ENCODE results near the gene MAP7D2. TPM values are rescaled to one million over a fixed set of nuclear protein-coding genes. Genes with fewer than 3 reads are reported as not detected.

MAP7D2 gene
- total RNA-seq, 1 donor from 2014 or later = 0.98 TPM

DNA sequence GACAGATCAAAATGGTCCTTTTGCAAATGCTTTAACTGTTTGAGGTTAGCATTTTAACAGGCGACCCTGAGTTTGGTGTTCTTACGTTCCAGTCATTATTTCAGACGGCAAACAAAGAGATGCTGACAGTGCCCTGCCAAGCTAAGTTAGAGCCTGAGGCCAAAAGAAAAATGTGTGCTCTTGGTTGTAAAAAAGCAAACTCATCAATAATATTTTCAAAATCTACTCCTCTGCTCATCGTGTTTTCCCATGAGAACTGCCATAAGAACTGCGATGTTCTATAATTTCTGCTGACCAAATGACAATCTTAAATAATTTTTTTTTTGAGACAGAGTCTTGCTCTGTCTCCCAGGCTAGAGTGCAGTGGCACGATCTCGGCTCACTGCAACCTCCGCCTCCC, 63.2 kb downstream of the MAP7D2 start:
- H3K27me3 ChIP-seq = no peaks in the 10 kb centered on the region
- H3K27ac ChIP-seq = no peak overlapping the region
- no peak for DNase-seq (ENCODE audit: extremely low spot score in 2 of 2)
- H3K4me3 ChIP-seq = no peak overlapping the region
- intact Hi-C loops (cut with DNase I) = no loop called here
- no peaks in the 10 kb centered on the region for H3K9me3 ChIP-seq
- no peaks in the 10 kb centered on the region for H3K36me3 ChIP-seq
- TF ChIP-seq POLR2A (IDR thresholded peaks at IDR 0.05) = no peak
- TF ChIP-seq POLR2AphosphoS5 (IDR thresholded peaks at IDR 0.05; ENCODE audit: insufficient read depth in 1 of 2, low read depth in 1 of 2) = no peak
- TF ChIP-seq, protein P1, sequence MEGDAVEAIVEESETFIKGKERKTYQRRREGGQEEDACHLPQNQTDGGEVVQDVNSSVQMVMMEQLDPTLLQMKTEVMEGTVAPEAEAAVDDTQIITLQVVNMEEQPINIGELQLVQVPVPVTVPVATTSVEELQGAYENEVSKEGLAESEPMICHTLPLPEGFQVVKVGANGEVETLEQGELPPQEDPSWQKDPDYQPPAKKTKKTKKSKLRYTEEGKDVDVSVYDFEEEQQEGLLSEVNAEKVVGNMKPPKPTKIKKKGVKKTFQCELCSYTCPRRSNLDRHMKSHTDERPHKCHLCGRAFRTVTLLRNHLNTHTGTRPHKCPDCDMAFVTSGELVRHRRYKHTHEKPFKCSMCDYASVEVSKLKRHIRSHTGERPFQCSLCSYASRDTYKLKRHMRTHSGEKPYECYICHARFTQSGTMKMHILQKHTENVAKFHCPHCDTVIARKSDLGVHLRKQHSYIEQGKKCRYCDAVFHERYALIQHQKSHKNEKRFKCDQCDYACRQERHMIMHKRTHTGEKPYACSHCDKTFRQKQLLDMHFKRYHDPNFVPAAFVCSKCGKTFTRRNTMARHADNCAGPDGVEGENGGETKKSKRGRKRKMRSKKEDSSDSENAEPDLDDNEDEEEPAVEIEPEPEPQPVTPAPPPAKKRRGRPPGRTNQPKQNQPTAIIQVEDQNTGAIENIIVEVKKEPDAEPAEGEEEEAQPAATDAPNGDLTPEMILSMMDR (IDR thresholded peaks at IDR 0.05) = no peak
- H3K4me1 ChIP-seq = no peaks in the 10 kb centered on the region

DNA sequence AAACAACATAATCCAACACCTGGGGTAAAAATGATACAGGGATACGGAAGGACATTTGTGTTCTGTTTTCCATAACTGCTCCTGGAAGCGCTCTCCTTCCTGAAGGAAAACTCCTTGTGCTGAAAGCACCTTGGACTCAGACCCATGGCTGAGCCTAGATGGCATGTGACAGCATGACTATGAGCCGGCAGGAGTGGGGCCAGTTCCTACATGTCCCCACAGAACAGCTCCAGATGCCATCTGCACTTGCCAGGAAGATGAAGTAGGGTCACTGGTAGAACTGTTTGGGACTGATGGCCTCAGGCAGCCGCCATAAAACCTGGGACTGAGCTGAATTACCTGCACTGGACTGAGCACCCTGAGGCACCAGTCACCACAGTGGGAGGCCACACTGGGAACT, 69.8 kb downstream of the MAP7D2 start:
- H3K4me1 ChIP-seq = no peaks in the 10 kb centered on the region
- intact Hi-C loops (cut with DNase I) = no loop called here
- TF ChIP-seq POLR2A (IDR thresholded peaks at IDR 0.05) (no peak), POLR2AphosphoS5 (IDR thresholded peaks at IDR 0.05; ENCODE audit: insufficient read depth in 1 of 2, low read depth in 1 of 2) (no peak)
- TF ChIP-seq, protein P1 (IDR thresholded peaks at IDR 0.05) = no peak

DNA sequence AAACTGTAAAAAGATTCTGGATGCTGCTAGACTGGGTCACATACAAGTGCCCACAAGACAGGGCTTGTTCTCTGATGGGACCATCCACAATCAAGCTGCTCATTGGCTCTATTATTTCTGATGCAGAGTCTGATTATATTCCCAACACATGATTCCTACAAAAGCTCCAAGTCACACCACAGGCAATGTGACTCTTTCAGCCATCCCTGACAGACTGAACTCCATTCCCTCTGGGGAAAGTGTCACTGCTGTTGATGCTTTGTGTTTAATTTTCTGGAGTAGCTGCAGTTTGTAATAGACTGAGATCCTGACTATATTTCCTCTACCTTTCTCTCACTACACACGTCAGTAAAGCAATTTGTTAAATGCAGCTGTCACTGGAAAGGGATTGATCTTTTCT, 70.5 kb downstream of the MAP7D2 start:
- TF ChIP-seq, protein P1 (IDR thresholded peaks at IDR 0.05) = no peak
- TF ChIP-seq POLR2AphosphoS5 (IDR thresholded peaks at IDR 0.05; ENCODE audit: insufficient read depth in 1 of 2, low read depth in 1 of 2) = no peak
- TF ChIP-seq POLR2A (IDR thresholded peaks at IDR 0.05) = no peak
- no peak for DNase-seq (ENCODE audit: extremely low spot score in 2 of 2)
- intact Hi-C loops (cut with DNase I) = no loop called here
- Histone ChIP-seq H3K4me3 (no peak overlapping the region), H3K27ac (no peak overlapping the region), H3K4me1 (no peaks in the 10 kb centered on the region), H3K9me3 (no peaks in the 10 kb centered on the region), H3K27me3 (no peaks in the 10 kb centered on the region), H3K36me3 (no peaks in the 10 kb centered on the region)

More for the DNA sequence above, 69.8 kb downstream of the MAP7D2 start:
- H3K36me3 ChIP-seq = no peaks in the 10 kb centered on the region
- no peak for DNase-seq (ENCODE audit: extremely low spot score in 2 of 2)
- no peak overlapping the region for H3K4me3 ChIP-seq
- H3K27me3 ChIP-seq = no peaks in the 10 kb centered on the region
- no peak overlapping the region for H3K27ac ChIP-seq
- H3K9me3 ChIP-seq = no peaks in the 10 kb centered on the region

DNA sequence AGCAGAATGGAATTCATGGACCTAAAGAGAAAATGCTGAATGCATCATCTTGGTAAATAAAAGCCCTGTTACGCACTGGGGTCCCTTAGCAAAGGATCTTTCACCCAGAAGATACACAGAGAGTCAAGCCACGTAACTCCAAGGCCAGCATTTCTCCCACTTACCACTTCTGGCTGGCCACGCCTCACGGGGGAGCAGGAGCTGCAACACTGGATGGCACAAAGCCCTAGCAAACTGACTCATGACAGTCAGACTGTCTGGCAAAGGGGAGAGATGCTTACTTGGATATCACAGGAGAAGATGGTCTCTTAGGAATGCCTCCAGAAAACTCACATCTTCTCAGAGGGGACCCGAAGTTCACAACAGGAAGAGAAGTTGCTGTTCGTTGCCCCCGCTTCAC, 74.5 kb downstream of the MAP7D2 start:
- no peak overlapping the region for H3K4me3 ChIP-seq
- DNase-seq (ENCODE audit: extremely low spot score in 2 of 2) = no peak
- intact Hi-C loops (cut with DNase I) = no loop called here
- H3K4me1 ChIP-seq = no peaks in the 10 kb centered on the region
- H3K27me3 ChIP-seq = no peaks in the 10 kb centered on the region
- TF ChIP-seq, protein P1 (IDR thresholded peaks at IDR 0.05) = no peak
- TF ChIP-seq POLR2A (IDR thresholded peaks at IDR 0.05) = no peak
- no peak for TF ChIP-seq POLR2AphosphoS5 (IDR thresholded peaks at IDR 0.05; ENCODE audit: insufficient read depth in 1 of 2, low read depth in 1 of 2)
- H3K9me3 ChIP-seq = no peaks in the 10 kb centered on the region
- no peaks in the 10 kb centered on the region for H3K36me3 ChIP-seq
- no peak overlapping the region for H3K27ac ChIP-seq

DNA sequence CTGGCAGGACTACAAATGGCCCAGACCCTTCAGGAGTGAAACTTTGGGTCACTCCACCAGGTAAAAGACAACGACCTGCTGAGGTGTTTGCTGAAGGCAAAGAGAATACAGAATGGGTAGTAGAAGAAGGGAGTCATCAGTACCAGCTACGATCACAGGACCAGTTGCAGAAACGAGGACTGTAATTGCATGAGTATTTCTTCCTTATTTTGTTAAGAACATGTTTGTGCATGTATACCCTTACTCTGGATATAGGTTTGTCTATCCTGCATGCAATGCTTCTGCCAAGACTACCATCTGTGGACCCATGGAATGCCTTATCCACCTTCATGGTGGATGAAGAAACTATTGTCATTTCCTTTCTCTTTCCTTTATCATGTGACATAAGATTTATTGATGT, 77.7 kb downstream of the MAP7D2 start:
- intact Hi-C loops (cut with DNase I) = no loop called here
- Histone ChIP-seq H3K4me1 (no peaks in the 10 kb centered on the region), H3K27me3 (no peaks in the 10 kb centered on the region), H3K27ac (no peak overlapping the region), H3K4me3 (no peak overlapping the region), H3K36me3 (no peaks in the 10 kb centered on the region), H3K9me3 (no peaks in the 10 kb centered on the region)
- TF ChIP-seq POLR2AphosphoS5 (IDR thresholded peaks at IDR 0.05; ENCODE audit: insufficient read depth in 1 of 2, low read depth in 1 of 2) (no peak), POLR2A (IDR thresholded peaks at IDR 0.05) (no peak)
- TF ChIP-seq, protein P1 (IDR thresholded peaks at IDR 0.05) = no peak
- no peak for DNase-seq (ENCODE audit: extremely low spot score in 2 of 2)
